Gastroesophageal sphincter (tissue), 4 donors: Measurements from ENCODE around the gene PTPRE. TPM values are rescaled to one million over a fixed set of nuclear protein-coding genes. Genes with fewer than 3 reads are reported as not detected.

Source experiments
- ATAC-seq: fragments of 150-250 bp; one replicate; pipeline ENCODE4 v1.9.1; 2016; ENCODE audit warnings: mild to moderate bottlenecking, moderate library complexity
- H3K27ac ChIP-seq, 4 donors: fragments of 200-600 bp; sonication (generic) in 3 of 4; 1 replicate in 3 of 4; 2 replicates in 1 of 4; pipeline ENCODE4 v1.5.1; 2016 to 2019
- H3K27me3 ChIP-seq: fragments of 200-600 bp; sonication (generic); one replicate; pipeline ENCODE4 v1.5.1; 2019
- H3K36me3 ChIP-seq, 2 donors: fragments of 200-600 bp; sonication (generic); one replicate each; pipeline ENCODE4 v1.5.1; 2019; ENCODE audit warnings: control low read depth in 1 of 2
- H3K4me1 ChIP-seq, 3 donors: fragments of 200-600 bp; sonication (generic); 1 replicate in 2 of 3; 2 replicates in 1 of 3; pipeline ENCODE4 v1.5.1; 2016 to 2019; ENCODE audit warnings: control low read depth in 2 of 3
- H3K4me3 ChIP-seq, 2 donors: fragments of 200-600 bp; sonication (generic); one replicate each; pipeline ENCODE4 v1.5.1; 2019; ENCODE audit warnings: mild to moderate bottlenecking in 1 of 2, moderate library complexity in 1 of 2
- H3K9me3 ChIP-seq, 3 donors: fragments of 200-600 bp; sonication (generic); one replicate each; pipeline ENCODE4 v1.5.1; 2017 to 2019; ENCODE audit warnings: control low read depth in 2 of 3
- CTCF ChIP-seq, 4 experiments: fragments of 200-600 bp in 2 of 4; fragments of 450-650 bp in 2 of 4; sonication (generic) in 1 of 4; IDR thresholded peaks; one replicate each; pipeline ENCODE4 v1.5.1; 2017 to 2019; ENCODE audit warnings: antibody characterized with exemption in 4 of 4, mild to moderate bottlenecking in 2 of 4, moderate library complexity in 2 of 4
- EP300 ChIP-seq: sonication (generic); formaldehyde crosslinking; IDR thresholded peaks from one replicate; pipeline ENCODE4 v1.6.1; 2017; ENCODE audit warnings: antibody characterized with exemption, mild to moderate bottlenecking
- POLR2A ChIP-seq, 2 donors: fragments of 450-650 bp; IDR thresholded peaks; one replicate each; pipeline ENCODE4 v1.6.1; 2017; ENCODE audit warnings: antibody characterized with exemption in 2 of 2, mild to moderate bottlenecking in 2 of 2, moderate library complexity in 1 of 2
- POLR2AphosphoS5 ChIP-seq: sonication (generic); formaldehyde crosslinking; IDR thresholded peaks from one replicate; pipeline ENCODE4 v1.6.1; 2017; ENCODE audit warnings: antibody characterized with exemption
- WGBS, 2 donors: methylation state at CpG; one replicate each; pipeline ENCODE4 v1.1.5; 2018; ENCODE audit warnings: low coverage in 1 of 2; 5-methylcytosine and 5-hydroxymethylcytosine counted together
- total RNA-seq, 4 donors: library from RNA; depleted of rRNA; stranded (reverse); fragments of >200 nt; gene quantifications; one replicate each; pipeline ENCODE4 v1.1.0, GENCODE V29; 2016

PTPRE gene
- total RNA-seq, 4 donors from 2014 or later, result 6.4 to 16.4 (median 8.5) TPM

GRCh38 chr10:127916826-127917225 lies 9.9 kb downstream of the PTPRE start:
- WGBS, 2 donors, result 82% methylated on average over 2 of the region's 9 CpGs; no CpG with 5 or more reads in 1 of the 2 donors
- Histone ChIP-seq H3K27me3 (no peaks in the 10 kb centered on the region), H3K36me3 (no peaks in the 10 kb centered on the region), H3K27ac (no peak overlapping the region), H3K4me1 (peaks cover 0 to 21% (median 9%) of the 10 kb centered on the region in 3 donors), H3K9me3 (no peaks in the 10 kb centered on the region), H3K4me3 (no peak overlapping the region)
- TF ChIP-seq CTCF (IDR thresholded peaks at IDR 0.05) (no peak), EP300 (no peak), POLR2A (IDR thresholded peaks at IDR 0.05) (no peak), POLR2AphosphoS5 (no peak)
- ATAC-seq, result no peak

GRCh38 chr10:127918572-127918971 lies 11.7 kb downstream of the PTPRE start:
- Histone ChIP-seq H3K9me3 (no peaks in the 10 kb centered on the region), H3K36me3 (no peaks in the 10 kb centered on the region), H3K4me1 (peaks cover 0 to 30% (median 14%) of the 10 kb centered on the region in 3 donors), H3K27ac (no peak overlapping the region), H3K4me3 (no peak overlapping the region), H3K27me3 (no peaks in the 10 kb centered on the region)
- ATAC-seq, result peak; percentile 34
- TF ChIP-seq EP300 (no peak), CTCF (IDR thresholded peaks at IDR 0.05) (no peak), POLR2A (IDR thresholded peaks at IDR 0.05) (no peak), POLR2AphosphoS5 (no peak)
- 96 to 98% methylated on average over 5 of the region's 5 CpGs for WGBS, 2 donors

- Histone ChIP-seq H3K27me3 (no peaks in the 10 kb centered on the region), H3K4me3 (no peak overlapping the region), H3K27ac (peak overlapping the region in 2 of 4 donors; percentile 9 to 59), H3K36me3 (no peaks in the 10 kb centered on the region), H3K4me1 (peaks cover 0 to 30% (median 14%) of the 10 kb centered on the region in 3 donors), H3K9me3 (no peaks in the 10 kb centered on the region)
- no peak for TF ChIP-seq POLR2A (IDR thresholded peaks at IDR 0.05)
- no peak for TF ChIP-seq EP300
- no peak for TF ChIP-seq POLR2AphosphoS5
- TF ChIP-seq CTCF (IDR thresholded peaks at IDR 0.05), result no peak
- WGBS, 2 donors, result 42 to 43% methylated on average over 5 to 10 of the region's 12 CpGs
- ATAC-seq, result no peak
Measured at GRCh38 chr10:127919418-127920271, 12.7 kb downstream of the PTPRE start.

- Histone ChIP-seq H3K9me3 (no peaks in the 10 kb centered on the region), H3K4me1 (peaks cover 0 to 30% (median 14%) of the 10 kb centered on the region in 3 donors), H3K27me3 (no peaks in the 10 kb centered on the region), H3K27ac (peak overlapping the region in 2 of 4 donors; percentile 9 to 59), H3K4me3 (no peak overlapping the region), H3K36me3 (no peaks in the 10 kb centered on the region)
- ATAC-seq, result no peak
- 70% methylated on average over 2 of the region's 11 CpGs; no CpG with 5 or more reads in 1 of the 2 donors for WGBS, 2 donors
- TF ChIP-seq POLR2AphosphoS5 (no peak), CTCF (IDR thresholded peaks at IDR 0.05) (no peak), EP300 (no peak), POLR2A (IDR thresholded peaks at IDR 0.05) (no peak)
Measured at GRCh38 chr10:127920306-127921074, 13.6 kb downstream of the PTPRE start.
